ENCODE data around the gene PREX1.

PREX1 gene

DNA sequence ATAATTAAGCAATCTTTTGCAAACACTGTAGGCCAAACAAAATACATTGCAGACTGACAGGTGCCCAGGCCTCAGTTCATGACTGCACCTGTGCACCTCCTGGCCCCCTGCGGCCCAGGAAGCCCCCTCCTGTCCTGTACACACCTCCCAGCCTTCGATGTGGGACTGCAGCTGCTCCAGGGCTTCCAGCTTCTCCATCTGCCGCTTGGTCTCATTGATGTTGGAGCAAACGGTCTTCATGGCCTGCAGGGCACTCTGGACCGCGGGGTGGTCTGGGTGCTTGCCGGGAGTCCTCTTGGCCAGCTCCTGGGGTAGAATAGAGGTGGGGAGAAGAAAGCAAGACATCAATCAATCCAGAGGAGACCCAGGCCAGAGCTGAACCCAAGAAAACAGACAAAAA is 119.7 kb downstream of the PREX1 start:
- ATAC-seq, result no peak
- TF ChIP-seq ZFP3 (CRISPR knock-in tag; IDR thresholded peaks at IDR 0.05), result no peak
- no peak for TF ChIP-seq SNAI2 (CRISPR knock-in tag; IDR thresholded peaks at IDR 0.05)
- TF ChIP-seq, protein P1, sequence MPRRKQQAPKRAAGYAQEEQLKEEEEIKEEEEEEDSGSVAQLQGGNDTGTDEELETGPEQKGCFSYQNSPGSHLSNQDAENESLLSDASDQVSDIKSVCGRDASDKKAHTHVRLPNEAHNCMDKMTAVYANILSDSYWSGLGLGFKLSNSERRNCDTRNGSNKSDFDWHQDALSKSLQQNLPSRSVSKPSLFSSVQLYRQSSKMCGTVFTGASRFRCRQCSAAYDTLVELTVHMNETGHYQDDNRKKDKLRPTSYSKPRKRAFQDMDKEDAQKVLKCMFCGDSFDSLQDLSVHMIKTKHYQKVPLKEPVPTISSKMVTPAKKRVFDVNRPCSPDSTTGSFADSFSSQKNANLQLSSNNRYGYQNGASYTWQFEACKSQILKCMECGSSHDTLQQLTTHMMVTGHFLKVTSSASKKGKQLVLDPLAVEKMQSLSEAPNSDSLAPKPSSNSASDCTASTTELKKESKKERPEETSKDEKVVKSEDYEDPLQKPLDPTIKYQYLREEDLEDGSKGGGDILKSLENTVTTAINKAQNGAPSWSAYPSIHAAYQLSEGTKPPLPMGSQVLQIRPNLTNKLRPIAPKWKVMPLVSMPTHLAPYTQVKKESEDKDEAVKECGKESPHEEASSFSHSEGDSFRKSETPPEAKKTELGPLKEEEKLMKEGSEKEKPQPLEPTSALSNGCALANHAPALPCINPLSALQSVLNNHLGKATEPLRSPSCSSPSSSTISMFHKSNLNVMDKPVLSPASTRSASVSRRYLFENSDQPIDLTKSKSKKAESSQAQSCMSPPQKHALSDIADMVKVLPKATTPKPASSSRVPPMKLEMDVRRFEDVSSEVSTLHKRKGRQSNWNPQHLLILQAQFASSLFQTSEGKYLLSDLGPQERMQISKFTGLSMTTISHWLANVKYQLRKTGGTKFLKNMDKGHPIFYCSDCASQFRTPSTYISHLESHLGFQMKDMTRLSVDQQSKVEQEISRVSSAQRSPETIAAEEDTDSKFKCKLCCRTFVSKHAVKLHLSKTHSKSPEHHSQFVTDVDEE (CRISPR knock-in tag; IDR thresholded peaks at IDR 0.05), result no peak
- TF ChIP-seq ISL1 (CRISPR knock-in tag; IDR thresholded peaks at IDR 0.05), result no peak
- TF ChIP-seq ZNF565 (CRISPR knock-in tag; conservative IDR thresholded peaks at IDR 0.05; ENCODE audit: low read depth), result no peak
- TF ChIP-seq ARNTL (CRISPR knock-in tag; IDR thresholded peaks at IDR 0.05; ENCODE audit: borderline replicate concordance, low read depth), result no peak
- TF ChIP-seq TCF4 (CRISPR knock-in tag; IDR thresholded peaks at IDR 0.05; ENCODE audit: borderline replicate concordance), result no peak

DNA sequence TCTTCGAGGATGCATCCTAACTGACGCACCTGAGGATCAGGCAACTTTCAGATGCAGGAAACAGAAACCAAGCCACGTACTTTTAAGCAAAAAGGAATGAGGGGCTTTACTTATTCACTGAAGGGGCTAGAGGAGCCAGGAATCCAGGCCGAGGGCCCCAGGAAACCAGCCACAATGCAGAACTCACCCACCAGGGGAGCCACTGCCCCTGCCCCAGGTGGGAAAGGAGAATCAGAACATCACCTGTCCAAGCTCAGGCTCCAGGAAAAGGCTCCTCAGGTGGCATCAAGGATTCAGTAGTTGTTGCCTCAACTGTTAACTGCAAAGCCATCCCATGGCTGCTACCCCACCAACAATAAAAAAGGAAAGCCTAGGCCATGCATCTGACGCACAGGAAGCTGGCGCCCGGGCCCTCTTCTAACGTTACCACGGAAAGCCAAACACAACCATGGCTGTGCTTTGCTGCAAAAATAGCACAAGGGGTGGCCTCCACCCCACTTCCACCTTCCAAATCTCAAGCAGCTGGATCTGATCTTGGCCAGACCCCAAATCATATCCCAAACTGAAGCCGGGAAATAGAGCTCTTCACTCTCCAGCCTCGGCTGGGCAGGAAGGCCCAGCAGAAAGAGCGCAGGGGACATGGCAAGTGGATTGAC is 121.0 kb downstream of the PREX1 start:
- ATAC-seq, result no peak
- TF ChIP-seq ZNF70 (CRISPR knock-in tag; IDR thresholded peaks at IDR 0.05) (no peak), CSDC2 (CRISPR knock-in tag; IDR thresholded peaks at IDR 0.05) (no peak), ISL1 (CRISPR knock-in tag; IDR thresholded peaks at IDR 0.05) (no peak), ARNTL (CRISPR knock-in tag; IDR thresholded peaks at IDR 0.05; ENCODE audit: borderline replicate concordance, low read depth) (no peak), ZNF8 (CRISPR knock-in tag; IDR thresholded peaks at IDR 0.05) (no peak), RARB (CRISPR knock-in tag; IDR thresholded peaks at IDR 0.05) (no peak), PPARA (CRISPR knock-in tag; IDR thresholded peaks at IDR 0.05; ENCODE audit: borderline replicate concordance) (no peak)

DNA sequence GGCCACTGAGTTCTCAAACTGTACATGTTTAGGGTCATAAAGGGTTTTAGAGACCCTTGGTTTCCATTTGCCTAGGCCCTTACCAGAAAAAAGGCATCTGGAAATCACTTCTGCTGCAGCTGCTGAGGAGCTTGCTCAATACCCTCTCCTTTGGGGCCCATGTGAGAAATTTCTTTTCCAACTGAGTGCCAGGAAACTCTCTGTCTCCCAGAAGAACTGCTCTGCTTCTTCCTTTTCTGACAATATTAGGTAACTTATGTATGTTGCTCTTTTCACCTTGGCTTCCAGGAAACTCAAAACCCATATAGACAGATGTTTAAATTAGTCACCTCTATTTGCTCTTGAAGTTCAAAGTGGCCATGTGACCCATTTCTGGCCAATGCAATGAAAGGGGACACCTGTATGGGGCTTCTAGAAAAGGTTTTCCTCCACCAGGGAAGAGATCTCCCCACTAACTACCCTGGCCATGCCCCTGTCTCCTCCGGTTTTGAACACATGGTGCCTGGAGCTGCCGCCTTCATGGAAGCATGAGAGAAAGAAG is 121.6 kb downstream of the PREX1 start:
- no peak for ATAC-seq
- TF ChIP-seq ARNTL (CRISPR knock-in tag; IDR thresholded peaks at IDR 0.05; ENCODE audit: borderline replicate concordance, low read depth) (no peak), SNAI2 (CRISPR knock-in tag; IDR thresholded peaks at IDR 0.05) (no peak), CSDC2 (CRISPR knock-in tag; IDR thresholded peaks at IDR 0.05) (no peak), PPARA (CRISPR knock-in tag; IDR thresholded peaks at IDR 0.05; ENCODE audit: borderline replicate concordance) (no peak), RARB (CRISPR knock-in tag; IDR thresholded peaks at IDR 0.05) (no peak)
- TF ChIP-seq, protein P2, sequence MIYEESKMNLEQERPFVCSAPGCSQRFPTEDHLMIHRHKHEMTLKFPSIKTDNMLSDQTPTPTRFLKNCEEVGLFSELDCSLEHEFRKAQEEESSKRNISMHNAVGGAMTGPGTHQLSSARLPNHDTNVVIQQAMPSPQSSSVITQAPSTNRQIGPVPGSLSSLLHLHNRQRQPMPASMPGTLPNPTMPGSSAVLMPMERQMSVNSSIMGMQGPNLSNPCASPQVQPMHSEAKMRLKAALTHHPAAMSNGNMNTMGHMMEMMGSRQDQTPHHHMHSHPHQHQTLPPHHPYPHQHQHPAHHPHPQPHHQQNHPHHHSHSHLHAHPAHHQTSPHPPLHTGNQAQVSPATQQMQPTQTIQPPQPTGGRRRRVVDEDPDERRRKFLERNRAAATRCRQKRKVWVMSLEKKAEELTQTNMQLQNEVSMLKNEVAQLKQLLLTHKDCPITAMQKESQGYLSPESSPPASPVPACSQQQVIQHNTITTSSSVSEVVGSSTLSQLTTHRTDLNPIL (CRISPR knock-in tag; IDR thresholded peaks at IDR 0.05; ENCODE audit: low read depth), result no peak

DNA sequence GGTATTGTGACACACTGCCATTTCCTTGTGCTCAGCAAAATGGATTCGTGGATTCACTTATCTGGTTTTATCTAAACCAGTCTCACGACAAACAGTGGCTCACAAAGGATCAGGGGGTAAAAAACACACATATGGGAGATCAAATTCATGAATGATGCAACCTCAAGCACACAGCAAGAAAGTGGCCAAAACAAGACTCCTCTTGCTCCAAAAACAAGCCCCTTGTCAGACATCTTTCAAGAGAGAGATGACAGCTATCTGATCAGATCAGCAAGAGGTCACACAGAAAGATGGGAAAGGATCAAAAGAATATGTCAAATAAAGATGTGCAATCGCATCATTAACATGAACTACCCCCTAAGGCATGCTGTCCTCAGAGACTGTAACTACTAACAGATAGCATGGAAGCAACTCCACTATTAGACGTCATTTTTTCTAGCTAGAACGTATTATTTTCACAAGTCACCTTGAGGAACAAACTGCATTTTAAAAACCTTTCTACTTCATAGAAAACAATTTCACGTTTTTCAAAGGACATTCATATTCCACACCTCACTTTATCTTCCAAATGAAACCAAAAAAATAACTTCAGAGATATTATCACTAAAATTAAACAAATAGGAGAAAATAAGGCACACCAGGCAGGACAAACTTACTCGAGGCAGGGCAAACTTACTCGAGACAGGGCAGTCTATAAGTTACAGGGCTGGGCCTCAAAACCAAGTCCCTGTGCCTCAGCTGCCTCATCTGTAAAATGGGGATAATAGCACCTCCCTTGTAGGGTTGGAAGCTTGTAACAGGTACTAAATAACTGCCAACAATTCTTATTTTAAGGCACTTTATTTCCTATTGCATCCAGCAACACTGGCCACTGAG is 122.3 kb downstream of the PREX1 start:
- ATAC-seq, result no peak
- TF ChIP-seq, protein P3, sequence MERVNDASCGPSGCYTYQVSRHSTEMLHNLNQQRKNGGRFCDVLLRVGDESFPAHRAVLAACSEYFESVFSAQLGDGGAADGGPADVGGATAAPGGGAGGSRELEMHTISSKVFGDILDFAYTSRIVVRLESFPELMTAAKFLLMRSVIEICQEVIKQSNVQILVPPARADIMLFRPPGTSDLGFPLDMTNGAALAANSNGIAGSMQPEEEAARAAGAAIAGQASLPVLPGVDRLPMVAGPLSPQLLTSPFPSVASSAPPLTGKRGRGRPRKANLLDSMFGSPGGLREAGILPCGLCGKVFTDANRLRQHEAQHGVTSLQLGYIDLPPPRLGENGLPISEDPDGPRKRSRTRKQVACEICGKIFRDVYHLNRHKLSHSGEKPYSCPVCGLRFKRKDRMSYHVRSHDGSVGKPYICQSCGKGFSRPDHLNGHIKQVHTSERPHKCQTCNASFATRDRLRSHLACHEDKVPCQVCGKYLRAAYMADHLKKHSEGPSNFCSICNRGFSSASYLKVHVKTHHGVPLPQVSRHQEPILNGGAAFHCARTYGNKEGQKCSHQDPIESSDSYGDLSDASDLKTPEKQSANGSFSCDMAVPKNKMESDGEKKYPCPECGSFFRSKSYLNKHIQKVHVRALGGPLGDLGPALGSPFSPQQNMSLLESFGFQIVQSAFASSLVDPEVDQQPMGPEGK (CRISPR knock-in tag; IDR thresholded peaks at IDR 0.05; ENCODE audit: borderline replicate concordance), result no peak
- no peak for TF ChIP-seq PPARA (CRISPR knock-in tag; IDR thresholded peaks at IDR 0.05; ENCODE audit: borderline replicate concordance)
- no peak for TF ChIP-seq ZFP30 (CRISPR knock-in tag; IDR thresholded peaks at IDR 0.05)
- TF ChIP-seq ZNF565 (CRISPR knock-in tag; conservative IDR thresholded peaks at IDR 0.05; ENCODE audit: low read depth), result no peak
- TF ChIP-seq ESRRG (CRISPR knock-in tag; IDR thresholded peaks at IDR 0.05), result no peak
- TF ChIP-seq OSR1 (CRISPR knock-in tag; IDR thresholded peaks at IDR 0.05), result no peak
- no peak for TF ChIP-seq RARB (CRISPR knock-in tag; IDR thresholded peaks at IDR 0.05)
- no peak for TF ChIP-seq BACH2 (CRISPR knock-in tag; IDR thresholded peaks at IDR 0.05; ENCODE audit: borderline replicate concordance)
- TF ChIP-seq ZC3H10 (CRISPR knock-in tag; IDR thresholded peaks at IDR 0.05), result no peak
- TF ChIP-seq, protein P4, sequence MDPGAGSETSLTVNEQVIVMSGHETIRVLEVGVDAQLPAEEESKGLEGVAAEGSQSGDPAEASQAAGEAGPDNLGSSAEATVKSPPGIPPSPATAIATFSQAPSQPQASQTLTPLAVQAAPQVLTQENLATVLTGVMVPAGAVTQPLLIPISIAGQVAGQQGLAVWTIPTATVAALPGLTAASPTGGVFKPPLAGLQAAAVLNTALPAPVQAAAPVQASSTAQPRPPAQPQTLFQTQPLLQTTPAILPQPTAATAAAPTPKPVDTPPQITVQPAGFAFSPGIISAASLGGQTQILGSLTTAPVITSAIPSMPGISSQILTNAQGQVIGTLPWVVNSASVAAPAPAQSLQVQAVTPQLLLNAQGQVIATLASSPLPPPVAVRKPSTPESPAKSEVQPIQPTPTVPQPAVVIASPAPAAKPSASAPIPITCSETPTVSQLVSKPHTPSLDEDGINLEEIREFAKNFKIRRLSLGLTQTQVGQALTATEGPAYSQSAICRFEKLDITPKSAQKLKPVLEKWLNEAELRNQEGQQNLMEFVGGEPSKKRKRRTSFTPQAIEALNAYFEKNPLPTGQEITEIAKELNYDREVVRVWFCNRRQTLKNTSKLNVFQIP (CRISPR knock-in tag; IDR thresholded peaks at IDR 0.05; ENCODE audit: borderline replicate concordance, low read depth), result no peak
- no peak for TF ChIP-seq ISL1 (CRISPR knock-in tag; IDR thresholded peaks at IDR 0.05)
- no peak for TF ChIP-seq CSDC2 (CRISPR knock-in tag; IDR thresholded peaks at IDR 0.05)
- TF ChIP-seq ZNF8 (CRISPR knock-in tag; IDR thresholded peaks at IDR 0.05), result no peak
- TF ChIP-seq, protein P1 (CRISPR knock-in tag; IDR thresholded peaks at IDR 0.05), result no peak
- TF ChIP-seq ZNF70 (CRISPR knock-in tag; IDR thresholded peaks at IDR 0.05), result no peak
- no peak for TF ChIP-seq TOX (CRISPR knock-in tag; IDR thresholded peaks at IDR 0.05; ENCODE audit: borderline replicate concordance)
- TF ChIP-seq TCF4 (CRISPR knock-in tag; IDR thresholded peaks at IDR 0.05; ENCODE audit: borderline replicate concordance), result no peak
